Progenitor cell of endocrine pancreas (in vitro differentiated cells): ENCODE measurements around the gene GPR31. TPM values are rescaled to one million over a fixed set of nuclear protein-coding genes. Genes with fewer than 3 reads are reported as not detected.

Experiments
- DNase-seq: peaks from one replicate; pipeline ENCODE4 v3.0.0; 2021; ENCODE audit warnings: low spot score; ENCODE audit not compliant: unreplicated experiment
- H3K27ac Mint-ChIP-seq: 2 replicates; pipeline ENCODE4 v1.8.0; 2021; ENCODE audit warnings: mild to moderate bottlenecking, moderate library complexity, mixed read lengths
- H3K27me3 Mint-ChIP-seq: 2 replicates; pipeline ENCODE4 v1.8.0; 2021; ENCODE audit warnings: mixed read lengths
- H3K36me3 Mint-ChIP-seq: 2 replicates; pipeline ENCODE4 v1.8.0; 2022; ENCODE audit warnings: mixed read lengths; ENCODE audit not compliant: insufficient read depth
- H3K4me1 Mint-ChIP-seq: 2 replicates; pipeline ENCODE4 v1.8.0; 2021; ENCODE audit warnings: low read depth, mixed read lengths
- H3K4me3 Mint-ChIP-seq: 2 replicates; pipeline ENCODE4 v1.8.0; 2021; ENCODE audit warnings: low read depth, mild to moderate bottlenecking, moderate library complexity, mixed read lengths
- H3K9me3 Mint-ChIP-seq: 2 replicates; pipeline ENCODE4 v1.8.0; 2021; ENCODE audit warnings: low read depth, mixed read lengths
- CTCF ChIP-seq: fragments of 200-600 bp; sonication (generic); IDR thresholded peaks from one replicate; pipeline ENCODE4 v1.5.0; 2021; ENCODE audit warnings: antibody characterized with exemption, mild to moderate bottlenecking; ENCODE audit not compliant: unreplicated experiment
- total RNA-seq: library from RNA; stranded (reverse); gene quantifications from 2 replicates; pipeline ENCODE4 v1.2.1, GENCODE V29; 2021

Gene GPR31
- total RNA-seq, 1 donor from 2014 or later = not detected

- no peak overlapping the region for H3K4me3 Mint-ChIP-seq
- TF ChIP-seq CTCF = no peak
Observed at GRCh38 chr6:167134448-167135328, 23.1 kb downstream of the GPR31 start.

GRCh38 chr6:167130712-167131684, 26.8 kb downstream of the GPR31 start:
- Mint-ChIP-seq H3K36me3 (no peaks in the 10 kb centered on the region), H3K9me3 (no peaks in the 10 kb centered on the region), H3K4me1 (peaks cover 4% of the 10 kb centered on the region), H3K27me3 (peaks cover 8% of the 10 kb centered on the region), H3K4me3 (no peak overlapping the region), H3K27ac (no peak overlapping the region)
- no peak for TF ChIP-seq CTCF
- no peak for DNase-seq

More at GRCh38 chr6:167134448-167135328, 23.1 kb downstream of the GPR31 start:
- peaks cover 8% of the 10 kb centered on the region for H3K27me3 Mint-ChIP-seq
- H3K36me3 Mint-ChIP-seq = no peaks in the 10 kb centered on the region
- H3K9me3 Mint-ChIP-seq = no peaks in the 10 kb centered on the region
- peak overlapping the region; percentile 44 for H3K27ac Mint-ChIP-seq
- DNase-seq = no peak
- H3K4me1 Mint-ChIP-seq = peaks cover 9% of the 10 kb centered on the region

DNA sequence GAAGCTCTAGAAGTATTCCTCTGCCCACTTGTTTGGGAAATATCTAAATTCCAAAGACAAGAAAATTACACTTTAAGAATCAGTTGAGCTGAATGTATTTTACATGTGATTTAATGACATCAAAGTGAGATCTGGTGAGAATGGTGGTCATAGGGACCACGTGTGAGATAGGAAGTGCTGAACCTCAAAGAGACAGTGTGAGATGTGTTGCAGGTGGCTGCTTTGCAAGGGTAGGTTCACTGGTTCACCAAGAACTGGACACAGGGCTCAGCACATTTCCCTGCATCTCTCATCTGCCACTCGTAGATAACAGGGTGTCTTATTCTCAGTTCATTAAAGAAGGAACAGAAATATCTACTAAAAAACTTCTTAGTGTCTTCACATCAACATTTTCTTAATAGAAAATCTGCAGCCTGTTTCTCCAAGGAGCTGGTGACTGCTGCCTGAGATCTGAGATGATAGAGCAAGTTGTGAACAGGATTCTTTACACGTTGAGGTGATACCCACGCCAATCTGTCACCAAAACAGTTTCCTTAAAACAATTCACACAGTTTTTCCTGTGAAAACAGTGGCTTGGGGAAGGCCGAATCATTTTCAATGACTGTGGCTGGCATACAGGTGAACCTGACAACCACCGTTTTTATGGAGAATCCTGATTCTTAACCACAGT, 27.6 kb downstream of the GPR31 start:
- Mint-ChIP-seq H3K36me3 (no peaks in the 10 kb centered on the region), H3K9me3 (no peaks in the 10 kb centered on the region), H3K27me3 (peaks cover 8% of the 10 kb centered on the region), H3K27ac (no peak overlapping the region), H3K4me3 (no peak overlapping the region), H3K4me1 (peaks cover 4% of the 10 kb centered on the region)
- TF ChIP-seq CTCF = no peak
- no peak for DNase-seq

- no peak for DNase-seq
- H3K4me3 Mint-ChIP-seq = no peak overlapping the region
- peaks cover 7% of the 10 kb centered on the region for H3K27me3 Mint-ChIP-seq
- H3K4me1 Mint-ChIP-seq = peaks cover 1% of the 10 kb centered on the region
- H3K27ac Mint-ChIP-seq = no peak overlapping the region
- TF ChIP-seq CTCF = no peak
- H3K9me3 Mint-ChIP-seq = no peaks in the 10 kb centered on the region
- no peaks in the 10 kb centered on the region for H3K36me3 Mint-ChIP-seq
Observed at GRCh38 chr6:167129562-167129961, 28.2 kb downstream of the GPR31 start.

DNA sequence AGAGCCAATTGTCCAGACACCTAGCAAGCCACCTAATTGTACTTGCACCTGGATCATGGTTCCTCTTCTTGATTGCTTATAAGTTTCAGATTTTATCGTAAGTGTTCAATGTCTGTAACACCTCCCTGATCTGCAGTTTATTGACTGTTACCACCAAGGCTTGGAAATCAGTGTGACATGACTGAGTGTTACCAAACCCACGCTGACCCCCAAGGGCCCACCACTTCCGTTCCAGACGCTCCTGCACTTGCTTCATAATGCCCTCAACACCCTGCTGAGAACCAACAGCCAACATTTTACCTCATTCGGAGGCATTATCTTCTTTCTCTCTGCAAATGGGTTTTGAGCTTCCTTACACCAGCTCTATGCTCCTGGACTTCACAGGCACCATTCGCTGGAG, 28.6 kb downstream of the GPR31 start:
- Mint-ChIP-seq H3K36me3 (no peaks in the 10 kb centered on the region), H3K9me3 (no peaks in the 10 kb centered on the region), H3K4me3 (no peak overlapping the region), H3K4me1 (no peaks in the 10 kb centered on the region), H3K27me3 (peaks cover 4% of the 10 kb centered on the region), H3K27ac (no peak overlapping the region)
- no peak for DNase-seq
- no peak for TF ChIP-seq CTCF
